Fibroblast of lung (primary cell): ENCODE measurements around the gene DKK2.

Source experiments
- CTCF ChIP-seq, 2 donors: IDR thresholded peaks in 1 of 2; conservative IDR thresholded peaks in 1 of 2; 1 replicate in 1 of 2; 2 replicates in 1 of 2; pipeline ENCODE4 v1.5.1; 2011 to 2012; ENCODE audit warnings: low read length in 2 of 2, control low read depth in 1 of 2, inconsistent platforms in 1 of 2, low read depth in 1 of 2, mild to moderate bottlenecking in 1 of 2
- EZH2 ChIP-seq: IDR thresholded peaks from 2 replicates; pipeline ENCODE4 v1.5.1; 2012; ENCODE audit warnings: low read length, control low read depth, mild to moderate bottlenecking; ENCODE audit errors: missing control alignments

GRCh38 chr4:106967892-106968291 is 68.2 kb downstream of the DKK2 start:
- TF ChIP-seq EZH2: no peak
- no peak for TF ChIP-seq CTCF (conservative IDR thresholded peaks at IDR 0.05 in 1 of 2, IDR thresholded peaks at IDR 0.05 in 1 of 2; ENCODE audit: low read depth in 1 of 2, low read length in 2 of 2)
